NB4 (cell line): ENCODE results near the gene FTCD.

Experiments
- MYC ChIP-seq: IDR thresholded peaks from 2 replicates; pipeline ENCODE4 v1.6.1; 2011; ENCODE audit warnings: low read depth, low read length
- POLR2A ChIP-seq: IDR thresholded peaks from 2 replicates; pipeline ENCODE4 v1.6.1; 2011; ENCODE audit warnings: mild to moderate bottlenecking; ENCODE audit not compliant: insufficient read length; ENCODE audit errors: extremely low read depth

GRCh38 chr21:46148106-46148505, 7.3 kb downstream of the FTCD start:
- TF ChIP-seq POLR2A = no peak
- TF ChIP-seq MYC = no peak
